ENCODE results near the gene TBL3.

Gene TBL3

DNA sequence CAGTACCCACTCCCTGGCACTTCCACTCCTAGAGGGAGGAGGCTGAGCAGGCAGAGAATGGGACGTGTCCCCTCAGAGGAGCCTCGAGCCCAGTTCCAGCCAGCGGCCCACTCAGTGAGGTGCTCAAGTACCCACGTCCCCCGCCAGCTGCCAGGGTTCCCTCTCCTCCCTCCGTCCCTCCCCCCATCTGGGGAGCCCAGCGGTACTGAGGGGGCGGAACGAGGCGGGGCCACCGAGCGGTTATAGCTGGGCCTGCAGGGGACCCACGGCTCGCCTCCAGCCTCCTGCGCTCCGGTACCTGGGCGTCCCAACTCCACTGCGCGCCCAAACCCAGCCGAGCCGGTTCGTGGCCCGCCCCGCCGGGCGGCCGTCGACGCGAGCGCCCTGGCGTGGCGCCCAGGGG, 47.7 kb downstream of the TBL3 start, which contains the start of gene NPW:
NPW (plus strand) TSS at position 268 of the 403 bp plus-strand sequence.
- TF ChIP-seq, protein P1, sequence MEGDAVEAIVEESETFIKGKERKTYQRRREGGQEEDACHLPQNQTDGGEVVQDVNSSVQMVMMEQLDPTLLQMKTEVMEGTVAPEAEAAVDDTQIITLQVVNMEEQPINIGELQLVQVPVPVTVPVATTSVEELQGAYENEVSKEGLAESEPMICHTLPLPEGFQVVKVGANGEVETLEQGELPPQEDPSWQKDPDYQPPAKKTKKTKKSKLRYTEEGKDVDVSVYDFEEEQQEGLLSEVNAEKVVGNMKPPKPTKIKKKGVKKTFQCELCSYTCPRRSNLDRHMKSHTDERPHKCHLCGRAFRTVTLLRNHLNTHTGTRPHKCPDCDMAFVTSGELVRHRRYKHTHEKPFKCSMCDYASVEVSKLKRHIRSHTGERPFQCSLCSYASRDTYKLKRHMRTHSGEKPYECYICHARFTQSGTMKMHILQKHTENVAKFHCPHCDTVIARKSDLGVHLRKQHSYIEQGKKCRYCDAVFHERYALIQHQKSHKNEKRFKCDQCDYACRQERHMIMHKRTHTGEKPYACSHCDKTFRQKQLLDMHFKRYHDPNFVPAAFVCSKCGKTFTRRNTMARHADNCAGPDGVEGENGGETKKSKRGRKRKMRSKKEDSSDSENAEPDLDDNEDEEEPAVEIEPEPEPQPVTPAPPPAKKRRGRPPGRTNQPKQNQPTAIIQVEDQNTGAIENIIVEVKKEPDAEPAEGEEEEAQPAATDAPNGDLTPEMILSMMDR (IDR thresholded peaks at IDR 0.05), result no peak
- TF ChIP-seq ZFX (IDR thresholded peaks at IDR 0.05; ENCODE audit: borderline replicate concordance), result no peak
- no peak within 1 kb of the TSS for H3K27ac ChIP-seq

- no peak overlapping the region for H3K27ac ChIP-seq
- TF ChIP-seq ZFX (IDR thresholded peaks at IDR 0.05; ENCODE audit: borderline replicate concordance), result no peak
- TF ChIP-seq, protein P1 (IDR thresholded peaks at IDR 0.05), result no peak
Observed at GRCh38 chr16:2019921-2020831, 48.3 kb downstream of the TBL3 start.

DNA sequence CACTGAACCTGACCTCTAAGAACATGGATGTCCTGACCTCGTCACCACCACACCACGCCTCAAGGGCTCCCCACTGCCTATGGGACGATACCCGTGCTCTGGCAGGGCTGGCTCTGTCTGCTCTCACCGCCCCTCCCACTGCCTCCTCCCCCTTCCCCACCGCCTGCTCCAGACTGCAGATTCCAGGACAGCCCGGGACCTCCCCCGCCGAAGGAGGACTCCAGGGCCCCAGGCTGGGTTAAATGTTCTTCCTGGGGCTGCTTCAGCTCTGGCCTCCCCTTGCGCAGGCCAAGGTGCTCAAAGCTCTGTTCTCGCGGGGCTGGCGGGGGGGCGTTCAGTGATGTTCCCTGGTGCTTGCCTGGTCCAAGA, 50.9 kb downstream of the TBL3 start:
- peak overlapping the region; percentile 61 for H3K27ac ChIP-seq
- TF ChIP-seq, protein P1 (IDR thresholded peaks at IDR 0.05), result no peak
- TF ChIP-seq ZFX (IDR thresholded peaks at IDR 0.05; ENCODE audit: borderline replicate concordance), result no peak

DNA sequence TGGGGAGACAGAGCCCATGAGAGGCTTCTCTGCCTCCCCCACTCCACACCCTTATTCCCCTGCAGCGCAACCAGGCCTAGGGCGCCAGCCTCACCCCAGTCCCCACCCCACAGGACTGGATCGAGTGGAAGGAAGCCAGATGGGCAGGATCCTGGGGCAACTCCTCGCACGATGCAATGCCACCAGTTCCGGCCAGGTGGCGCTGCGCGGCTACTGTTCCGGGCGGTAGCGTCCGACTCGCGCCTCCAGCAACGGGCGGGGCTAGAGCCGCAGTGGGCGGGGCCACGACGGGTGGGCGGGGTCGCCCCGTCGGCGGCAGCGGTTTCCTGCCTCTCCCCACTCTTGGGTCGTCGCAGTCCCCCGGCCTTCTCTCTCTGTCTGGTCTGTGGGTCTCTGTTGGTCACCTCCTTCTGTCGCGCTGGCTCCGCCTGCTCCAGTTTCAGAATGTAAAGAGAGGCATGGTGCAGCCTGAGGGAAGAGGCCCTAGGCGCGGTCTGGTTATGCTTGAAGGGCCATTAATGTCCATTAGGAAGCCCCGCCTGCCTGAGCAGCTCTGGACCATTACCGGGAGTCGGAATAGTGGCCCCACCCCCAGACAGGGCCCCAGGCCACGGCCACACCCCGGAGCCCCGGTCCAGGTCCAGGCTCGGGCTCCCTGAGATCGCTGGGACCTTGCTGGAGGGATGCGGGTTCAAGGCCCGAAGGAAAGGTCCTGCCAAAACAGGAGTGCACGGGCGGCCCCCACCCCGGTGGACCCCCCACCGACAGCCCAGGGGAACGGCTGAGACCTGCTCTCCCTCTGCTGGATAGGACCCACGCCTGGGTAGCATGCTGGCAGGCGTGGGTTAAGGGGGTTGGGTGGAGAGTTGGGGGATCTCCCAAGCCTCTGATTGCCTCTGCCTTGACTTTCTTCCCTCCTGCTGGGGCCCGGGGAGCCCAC, 51.5 kb downstream of the TBL3 start:
- H3K27ac ChIP-seq, result peak overlapping the region; percentile 61
- TF ChIP-seq, protein P1 (IDR thresholded peaks at IDR 0.05), result peak; percentile 94
- TF ChIP-seq ZFX (IDR thresholded peaks at IDR 0.05; ENCODE audit: borderline replicate concordance), result no peak

- no peak for TF ChIP-seq ZFX (IDR thresholded peaks at IDR 0.05; ENCODE audit: borderline replicate concordance)
- TF ChIP-seq, protein P1 (IDR thresholded peaks at IDR 0.05), result no peak
- no peak overlapping the region for H3K27ac ChIP-seq
Observed at GRCh38 chr16:2024032-2024420, 52.2 kb downstream of the TBL3 start.

- no peak overlapping the region for H3K27ac ChIP-seq
Observed at GRCh38 chr16:2025251-2025650, 53.4 kb downstream of the TBL3 start.

More at GRCh38 chr16:2025251-2025650, 53.4 kb downstream of the TBL3 start:
- TF ChIP-seq ZFX (IDR thresholded peaks at IDR 0.05; ENCODE audit: borderline replicate concordance), result no peak
- TF ChIP-seq, protein P1 (IDR thresholded peaks at IDR 0.05), result no peak
